ENCODE results near the gene LRFN4. TPM values are rescaled to one million over a fixed set of nuclear protein-coding genes. Genes with fewer than 3 reads are reported as not detected.

Gene LRFN4
- total RNA-seq, 1 donor from 2014 or later, result 3.8 TPM

- intact Hi-C loops (cut with micrococcal nuclease), result no loop called here
- no peak for DNase-seq
- Mint-ChIP-seq H3K4me1 (no peaks in the 10 kb centered on the region), H3K36me3 (ENCODE audit: low read depth) (no peaks in the 10 kb centered on the region), H3K9me3 (no peaks in the 10 kb centered on the region), H3K27ac (no peak overlapping the region), H3K4me3 (no peak overlapping the region), H3K27me3 (peaks cover 3% of the 10 kb centered on the region)
- POLR2A ChIA-PET, result no interaction called here
- CTCF ChIA-PET, result interaction anchor here (1.2 to 1.5 kb wide), 2 partner anchors 46 to 184 kb away, joined by 4 to 5 read pairs; no protein-coding TSS in a partner anchor
- no peak for ATAC-seq (ENCODE audit: low read depth)
- no peak for TF ChIP-seq CTCF (IDR thresholded peaks at IDR 0.05)
Observed at GRCh38 chr11:66880496-66881450, 23.9 kb downstream of the LRFN4 start.

- intact Hi-C loops (cut with micrococcal nuclease), result no loop called here
- Mint-ChIP-seq H3K27me3 (peaks cover 3% of the 10 kb centered on the region), H3K9me3 (no peaks in the 10 kb centered on the region), H3K27ac (no peak overlapping the region), H3K36me3 (ENCODE audit: low read depth) (no peaks in the 10 kb centered on the region), H3K4me1 (no peaks in the 10 kb centered on the region), H3K4me3 (no peak overlapping the region)
- ChIA-PET CTCF (interaction anchor here (1.0 to 1.5 kb wide), 3 partner anchors 47 to 185 kb away, joined by 3 to 5 read pairs (median 4); no protein-coding TSS in a partner anchor), POLR2A (no interaction called here)
- no peak for DNase-seq
- no peak for ATAC-seq (ENCODE audit: low read depth)
- TF ChIP-seq CTCF (IDR thresholded peaks at IDR 0.05), result no peak
Observed at GRCh38 chr11:66881451-66881835, 24.6 kb downstream of the LRFN4 start.

- ATAC-seq (ENCODE audit: low read depth) (no peak), DNase-seq (no peak)
- Mint-ChIP-seq H3K4me3 (no peak overlapping the region), H3K4me1 (no peaks in the 10 kb centered on the region), H3K36me3 (ENCODE audit: low read depth) (no peaks in the 10 kb centered on the region), H3K27ac (no peak overlapping the region), H3K27me3 (peaks cover 3% of the 10 kb centered on the region), H3K9me3 (no peaks in the 10 kb centered on the region)
- ChIA-PET POLR2A (no interaction called here), CTCF (interaction anchor here (1.0 to 1.5 kb wide), 2 partner anchors 48 to 186 kb away, joined by 3 to 5 read pairs; no protein-coding TSS in a partner anchor)
- intact Hi-C loops (cut with micrococcal nuclease), result loop anchor here (2.0 kb wide), 2 partner anchors 47 to 473 kb away; no protein-coding TSS in a partner anchor
- TF ChIP-seq CTCF (IDR thresholded peaks at IDR 0.05), result no peak
Observed at GRCh38 chr11:66881927-66882452, 25.1 kb downstream of the LRFN4 start.

GRCh38 chr11:66882561-66883015, 25.7 kb downstream of the LRFN4 start:
- ATAC-seq (ENCODE audit: low read depth) (no peak), DNase-seq (no peak)
- Mint-ChIP-seq H3K4me1 (no peaks in the 10 kb centered on the region), H3K36me3 (ENCODE audit: low read depth) (no peaks in the 10 kb centered on the region), H3K27me3 (peaks cover 3% of the 10 kb centered on the region), H3K27ac (no peak overlapping the region), H3K4me3 (no peak overlapping the region), H3K9me3 (no peaks in the 10 kb centered on the region)
- ChIA-PET CTCF (interaction anchor here (1.0 to 1.8 kb wide), 4 partner anchors 48 to 188 kb away, joined by 3 to 5 read pairs (median 4); no protein-coding TSS in a partner anchor), POLR2A (no interaction called here)
- intact Hi-C loops (cut with micrococcal nuclease), result loop anchor here (1.0 to 2.0 kb wide), 3 partner anchors 48 to 474 kb away; no protein-coding TSS in a partner anchor
- no peak for TF ChIP-seq CTCF (IDR thresholded peaks at IDR 0.05)

All from activated B cell treated with CpG ODN at 0.5 μM for 24 hours (primary cell).